ENCODE data around the gene FLT3.
"Not testable (repeated sequence)": the region's sequence is repeated elsewhere in the genome, so short reads cannot be mapped to it uniquely, and the experiment has no call there.

The FLT3 gene

GRCh38 chr13:28100150-28101121 lies at the start of gene FLT3:
FLT3 (minus strand) TSS chr13:28100576; CDS start chr13:28100510, 66 bp downstream.
- DNase-seq (ENCODE audit: low spot score): no peak

GRCh38 chr13:28147495-28147894 lies 47.1 kb upstream of the FLT3 start:
- DNase-seq (ENCODE audit: low spot score): no peak

GRCh38 chr13:28145049-28145448 lies 44.7 kb upstream of the FLT3 start:
- DNase-seq (ENCODE audit: low spot score): no peak

GRCh38 chr13:28141542-28141941 lies 41.2 kb upstream of the FLT3 start:
- DNase-seq (ENCODE audit: low spot score): not testable (repeated sequence)

GRCh38 chr13:28140433-28141125 lies 40.2 kb upstream of the FLT3 start:
- no peak for DNase-seq (ENCODE audit: low spot score)

GRCh38 chr13:28138756-28139470 lies 38.5 kb upstream of the FLT3 start:
- DNase-seq (ENCODE audit: low spot score): peak; percentile 87

GRCh38 chr13:28138012-28138755 lies 37.8 kb upstream of the FLT3 start, which contains the start of gene PAN3:
PAN3 (plus strand) TSS chr13:28138545; CDS start chr13:28138658, 113 bp downstream.
- peak; percentile 95 for DNase-seq (ENCODE audit: low spot score)

- DNase-seq (ENCODE audit: low spot score): no peak
Measured at GRCh38 chr13:28137596-28137995, 37.2 kb upstream of the FLT3 start.

GRCh38 chr13:28136916-28137315 lies 36.5 kb upstream of the FLT3 start:
- DNase-seq (ENCODE audit: low spot score): peak; percentile 54

GRCh38 chr13:28131646-28132045 lies 31.3 kb upstream of the FLT3 start:
- DNase-seq (ENCODE audit: low spot score): no peak

GRCh38 chr13:28129911-28130693 lies 29.7 kb upstream of the FLT3 start:
- DNase-seq (ENCODE audit: low spot score): no peak

GRCh38 chr13:28128926-28129325 lies 28.6 kb upstream of the FLT3 start:
- DNase-seq (ENCODE audit: low spot score): no peak

- no peak for DNase-seq (ENCODE audit: low spot score)
Measured at GRCh38 chr13:28128030-28128429, 27.7 kb upstream of the FLT3 start.

GRCh38 chr13:28121224-28121623 lies 20.8 kb upstream of the FLT3 start:
- no peak for DNase-seq (ENCODE audit: low spot score)

- DNase-seq (ENCODE audit: low spot score): no peak
Measured at GRCh38 chr13:28120317-28120716, 19.9 kb upstream of the FLT3 start.

GRCh38 chr13:28117689-28118377 lies 17.5 kb upstream of the FLT3 start:
- DNase-seq (ENCODE audit: low spot score): no peak

- no peak for DNase-seq (ENCODE audit: low spot score)
Measured at GRCh38 chr13:28116736-28117135, 16.4 kb upstream of the FLT3 start.

- DNase-seq (ENCODE audit: low spot score): no peak
Measured at GRCh38 chr13:28110414-28110813, 10.0 kb upstream of the FLT3 start.

- no peak for DNase-seq (ENCODE audit: low spot score)
Measured at GRCh38 chr13:28106976-28107375, 6.6 kb upstream of the FLT3 start.

- DNase-seq (ENCODE audit: low spot score): not testable (repeated sequence)
Measured at GRCh38 chr13:28101886-28102285, 1.5 kb upstream of the FLT3 start.
